ENCODE data around the gene NEXN.
A peak's percentile ranks its signal among the peaks of the same experiment; 100 is the strongest.
"Not testable (repeated sequence)": the region's sequence is repeated elsewhere in the genome, so short reads cannot be mapped to it uniquely, and the experiment has no call there.

NEXN gene

GRCh38 chr1:77978969-77979876 is 90.8 kb downstream of the NEXN start, which contains the start of gene FUBP1:
Gene FUBP1 (minus strand): TSS chr1:77979072. CDS start chr1:77979004, 68 bp downstream.
- TF ChIP-seq, protein P1, sequence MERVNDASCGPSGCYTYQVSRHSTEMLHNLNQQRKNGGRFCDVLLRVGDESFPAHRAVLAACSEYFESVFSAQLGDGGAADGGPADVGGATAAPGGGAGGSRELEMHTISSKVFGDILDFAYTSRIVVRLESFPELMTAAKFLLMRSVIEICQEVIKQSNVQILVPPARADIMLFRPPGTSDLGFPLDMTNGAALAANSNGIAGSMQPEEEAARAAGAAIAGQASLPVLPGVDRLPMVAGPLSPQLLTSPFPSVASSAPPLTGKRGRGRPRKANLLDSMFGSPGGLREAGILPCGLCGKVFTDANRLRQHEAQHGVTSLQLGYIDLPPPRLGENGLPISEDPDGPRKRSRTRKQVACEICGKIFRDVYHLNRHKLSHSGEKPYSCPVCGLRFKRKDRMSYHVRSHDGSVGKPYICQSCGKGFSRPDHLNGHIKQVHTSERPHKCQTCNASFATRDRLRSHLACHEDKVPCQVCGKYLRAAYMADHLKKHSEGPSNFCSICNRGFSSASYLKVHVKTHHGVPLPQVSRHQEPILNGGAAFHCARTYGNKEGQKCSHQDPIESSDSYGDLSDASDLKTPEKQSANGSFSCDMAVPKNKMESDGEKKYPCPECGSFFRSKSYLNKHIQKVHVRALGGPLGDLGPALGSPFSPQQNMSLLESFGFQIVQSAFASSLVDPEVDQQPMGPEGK (CRISPR knock-in tag; IDR thresholded peaks at IDR 0.05; ENCODE audit: borderline replicate concordance), result 0 out of 2 replicates have a peak, but pooled peaks have one; percentile 34
- TF ChIP-seq ZFP3 (CRISPR knock-in tag; IDR thresholded peaks at IDR 0.05) (0 out of 2 replicates have a peak, but pooled peaks have one; percentile 21), PPARA (CRISPR knock-in tag; IDR thresholded peaks at IDR 0.05; ENCODE audit: borderline replicate concordance) (no peak)
- ATAC-seq, result peak; percentile 90

- ATAC-seq, result not testable (repeated sequence)
These were observed 95.0 kb downstream of the NEXN start for GRCh38 chr1:77983352-77983996.

- TF ChIP-seq, protein P2, sequence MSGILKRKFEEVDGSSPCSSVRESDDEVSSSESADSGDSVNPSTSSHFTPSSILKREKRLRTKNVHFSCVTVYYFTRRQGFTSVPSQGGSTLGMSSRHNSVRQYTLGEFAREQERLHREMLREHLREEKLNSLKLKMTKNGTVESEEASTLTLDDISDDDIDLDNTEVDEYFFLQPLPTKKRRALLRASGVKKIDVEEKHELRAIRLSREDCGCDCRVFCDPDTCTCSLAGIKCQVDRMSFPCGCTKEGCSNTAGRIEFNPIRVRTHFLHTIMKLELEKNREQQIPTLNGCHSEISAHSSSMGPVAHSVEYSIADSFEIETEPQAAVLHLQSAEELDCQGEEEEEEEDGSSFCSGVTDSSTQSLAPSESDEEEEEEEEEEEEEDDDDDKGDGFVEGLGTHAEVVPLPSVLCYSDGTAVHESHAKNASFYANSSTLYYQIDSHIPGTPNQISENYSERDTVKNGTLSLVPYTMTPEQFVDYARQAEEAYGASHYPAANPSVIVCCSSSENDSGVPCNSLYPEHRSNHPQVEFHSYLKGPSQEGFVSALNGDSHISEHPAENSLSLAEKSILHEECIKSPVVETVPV (CRISPR knock-in tag; IDR thresholded peaks at IDR 0.05), result no peak
- TF ChIP-seq ZFP30 (CRISPR knock-in tag; IDR thresholded peaks at IDR 0.05), result no peak
- TF ChIP-seq TOX (CRISPR knock-in tag; IDR thresholded peaks at IDR 0.05; ENCODE audit: borderline replicate concordance), result no peak
- no peak for TF ChIP-seq BACH2 (CRISPR knock-in tag; IDR thresholded peaks at IDR 0.05; ENCODE audit: borderline replicate concordance)
- TF ChIP-seq ISL1 (CRISPR knock-in tag; IDR thresholded peaks at IDR 0.05), result no peak
- TF ChIP-seq ZNF70 (CRISPR knock-in tag; IDR thresholded peaks at IDR 0.05), result no peak
- ATAC-seq, result no peak
These were observed 95.6 kb downstream of the NEXN start for GRCh38 chr1:77983997-77984355.

- TF ChIP-seq SNAI2 (CRISPR knock-in tag; IDR thresholded peaks at IDR 0.05), result no peak
- no peak for TF ChIP-seq CSDC2 (CRISPR knock-in tag; IDR thresholded peaks at IDR 0.05)
- no peak for TF ChIP-seq ZNF565 (CRISPR knock-in tag; conservative IDR thresholded peaks at IDR 0.05; ENCODE audit: low read depth)
- no peak for TF ChIP-seq PPARA (CRISPR knock-in tag; IDR thresholded peaks at IDR 0.05; ENCODE audit: borderline replicate concordance)
- no peak for TF ChIP-seq TOX (CRISPR knock-in tag; IDR thresholded peaks at IDR 0.05; ENCODE audit: borderline replicate concordance)
- TF ChIP-seq TSHZ2 (CRISPR knock-in tag; IDR thresholded peaks at IDR 0.05), result no peak
- TF ChIP-seq, protein P3, sequence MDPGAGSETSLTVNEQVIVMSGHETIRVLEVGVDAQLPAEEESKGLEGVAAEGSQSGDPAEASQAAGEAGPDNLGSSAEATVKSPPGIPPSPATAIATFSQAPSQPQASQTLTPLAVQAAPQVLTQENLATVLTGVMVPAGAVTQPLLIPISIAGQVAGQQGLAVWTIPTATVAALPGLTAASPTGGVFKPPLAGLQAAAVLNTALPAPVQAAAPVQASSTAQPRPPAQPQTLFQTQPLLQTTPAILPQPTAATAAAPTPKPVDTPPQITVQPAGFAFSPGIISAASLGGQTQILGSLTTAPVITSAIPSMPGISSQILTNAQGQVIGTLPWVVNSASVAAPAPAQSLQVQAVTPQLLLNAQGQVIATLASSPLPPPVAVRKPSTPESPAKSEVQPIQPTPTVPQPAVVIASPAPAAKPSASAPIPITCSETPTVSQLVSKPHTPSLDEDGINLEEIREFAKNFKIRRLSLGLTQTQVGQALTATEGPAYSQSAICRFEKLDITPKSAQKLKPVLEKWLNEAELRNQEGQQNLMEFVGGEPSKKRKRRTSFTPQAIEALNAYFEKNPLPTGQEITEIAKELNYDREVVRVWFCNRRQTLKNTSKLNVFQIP (CRISPR knock-in tag; IDR thresholded peaks at IDR 0.05; ENCODE audit: borderline replicate concordance, low read depth), result no peak
- TF ChIP-seq GLIS3 (CRISPR knock-in tag; IDR thresholded peaks at IDR 0.05), result no peak
- TF ChIP-seq, protein P1 (CRISPR knock-in tag; IDR thresholded peaks at IDR 0.05; ENCODE audit: borderline replicate concordance), result no peak
- TF ChIP-seq BACH2 (CRISPR knock-in tag; IDR thresholded peaks at IDR 0.05; ENCODE audit: borderline replicate concordance), result no peak
- no peak for TF ChIP-seq ZFP30 (CRISPR knock-in tag; IDR thresholded peaks at IDR 0.05)
- TF ChIP-seq, protein P4, sequence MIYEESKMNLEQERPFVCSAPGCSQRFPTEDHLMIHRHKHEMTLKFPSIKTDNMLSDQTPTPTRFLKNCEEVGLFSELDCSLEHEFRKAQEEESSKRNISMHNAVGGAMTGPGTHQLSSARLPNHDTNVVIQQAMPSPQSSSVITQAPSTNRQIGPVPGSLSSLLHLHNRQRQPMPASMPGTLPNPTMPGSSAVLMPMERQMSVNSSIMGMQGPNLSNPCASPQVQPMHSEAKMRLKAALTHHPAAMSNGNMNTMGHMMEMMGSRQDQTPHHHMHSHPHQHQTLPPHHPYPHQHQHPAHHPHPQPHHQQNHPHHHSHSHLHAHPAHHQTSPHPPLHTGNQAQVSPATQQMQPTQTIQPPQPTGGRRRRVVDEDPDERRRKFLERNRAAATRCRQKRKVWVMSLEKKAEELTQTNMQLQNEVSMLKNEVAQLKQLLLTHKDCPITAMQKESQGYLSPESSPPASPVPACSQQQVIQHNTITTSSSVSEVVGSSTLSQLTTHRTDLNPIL (CRISPR knock-in tag; IDR thresholded peaks at IDR 0.05; ENCODE audit: low read depth), result no peak
- no peak for TF ChIP-seq OSR1 (CRISPR knock-in tag; IDR thresholded peaks at IDR 0.05)
- TF ChIP-seq RARB (CRISPR knock-in tag; IDR thresholded peaks at IDR 0.05), result no peak
- no peak for TF ChIP-seq ESRRG (CRISPR knock-in tag; IDR thresholded peaks at IDR 0.05)
- TF ChIP-seq ZNF8 (CRISPR knock-in tag; IDR thresholded peaks at IDR 0.05), result no peak
- ATAC-seq, result no peak
These were observed 96.2 kb downstream of the NEXN start for GRCh38 chr1:77984629-77985028.

Data from SK-N-SH treated with all-trans-retinoic acid at 6 μM for 48 hours (cell line).